ENCODE data around the gene ANTXR2. TPM values are rescaled to one million over a fixed set of nuclear protein-coding genes. Genes with fewer than 3 reads are reported as not detected.

Gene ANTXR2
- total RNA-seq, 1 donor from 2014 or later: 14.4 TPM

DNA sequence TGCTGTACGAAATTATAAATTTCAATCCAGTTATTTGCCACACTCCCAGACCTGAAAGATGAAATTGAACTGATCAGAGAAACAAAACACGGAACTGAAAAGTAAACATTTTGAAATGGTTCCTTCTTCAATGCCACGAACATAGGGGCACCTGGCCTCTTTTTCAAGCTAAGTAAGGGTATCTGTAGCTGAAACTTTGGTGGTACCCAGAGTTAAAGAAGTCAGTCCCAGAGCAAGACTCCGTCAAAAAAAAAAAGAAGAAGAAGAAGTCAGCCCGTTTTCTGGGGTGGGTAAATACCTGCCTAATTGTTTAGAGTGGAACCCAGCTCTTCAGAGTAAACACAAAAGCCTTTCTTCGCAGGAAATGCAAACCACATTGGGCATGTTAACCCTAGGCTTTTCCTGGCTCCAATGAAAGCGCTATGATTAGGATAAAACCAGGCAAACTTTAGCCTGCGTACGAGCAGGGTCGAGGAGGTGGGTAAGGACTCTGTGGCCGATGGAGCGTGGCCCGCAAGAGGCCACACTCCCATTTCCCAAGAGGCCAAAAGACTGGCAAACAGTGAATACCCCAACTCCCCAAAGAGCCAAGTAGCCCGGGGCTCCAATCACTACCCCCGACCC is 1.3 kb downstream of the ANTXR2 start:
- peak overlapping the region; percentile 78 for H3K4me3 ChIP-seq (ENCODE audit: low read depth, low read length)
- DNase-seq (ENCODE audit: low read depth): no peak
- TF ChIP-seq, protein P1, sequence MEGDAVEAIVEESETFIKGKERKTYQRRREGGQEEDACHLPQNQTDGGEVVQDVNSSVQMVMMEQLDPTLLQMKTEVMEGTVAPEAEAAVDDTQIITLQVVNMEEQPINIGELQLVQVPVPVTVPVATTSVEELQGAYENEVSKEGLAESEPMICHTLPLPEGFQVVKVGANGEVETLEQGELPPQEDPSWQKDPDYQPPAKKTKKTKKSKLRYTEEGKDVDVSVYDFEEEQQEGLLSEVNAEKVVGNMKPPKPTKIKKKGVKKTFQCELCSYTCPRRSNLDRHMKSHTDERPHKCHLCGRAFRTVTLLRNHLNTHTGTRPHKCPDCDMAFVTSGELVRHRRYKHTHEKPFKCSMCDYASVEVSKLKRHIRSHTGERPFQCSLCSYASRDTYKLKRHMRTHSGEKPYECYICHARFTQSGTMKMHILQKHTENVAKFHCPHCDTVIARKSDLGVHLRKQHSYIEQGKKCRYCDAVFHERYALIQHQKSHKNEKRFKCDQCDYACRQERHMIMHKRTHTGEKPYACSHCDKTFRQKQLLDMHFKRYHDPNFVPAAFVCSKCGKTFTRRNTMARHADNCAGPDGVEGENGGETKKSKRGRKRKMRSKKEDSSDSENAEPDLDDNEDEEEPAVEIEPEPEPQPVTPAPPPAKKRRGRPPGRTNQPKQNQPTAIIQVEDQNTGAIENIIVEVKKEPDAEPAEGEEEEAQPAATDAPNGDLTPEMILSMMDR (conservative IDR thresholded peaks at IDR 0.05; ENCODE audit: low read depth, low read length): no peak

DNA sequence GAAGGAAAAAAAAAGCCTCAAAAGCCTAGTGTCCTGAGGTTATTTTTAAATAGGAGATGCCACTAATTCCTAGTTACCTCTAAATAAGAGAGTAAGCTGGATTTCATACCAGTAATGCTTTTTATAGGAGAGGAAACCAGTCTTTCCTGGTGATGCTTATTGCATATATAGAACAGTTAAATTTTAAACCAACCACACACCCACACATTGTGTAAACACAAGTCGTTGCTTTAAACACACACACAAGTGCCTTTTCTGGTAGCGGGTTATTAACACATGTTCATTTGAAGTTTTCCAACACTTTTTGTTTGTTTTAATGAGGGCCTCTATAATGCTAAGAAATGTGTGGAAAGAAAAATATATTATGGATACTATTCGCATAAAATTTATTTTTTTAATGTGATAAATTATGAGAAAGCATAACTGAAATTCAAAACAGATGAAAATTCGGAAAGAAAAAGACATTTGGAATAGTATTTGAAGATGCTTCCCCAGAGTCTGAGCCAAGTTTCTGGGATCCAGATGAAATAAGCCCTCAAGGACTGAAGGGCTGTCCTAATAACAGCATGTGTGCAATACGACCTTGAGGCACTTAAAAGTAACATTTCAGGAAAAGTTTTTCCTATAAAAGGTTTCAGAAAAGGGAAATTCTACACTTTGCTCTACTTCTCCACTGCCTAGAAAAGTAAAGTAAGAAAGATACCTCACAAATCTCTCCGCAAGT is 2.0 kb downstream of the ANTXR2 start:
- no peak for DNase-seq (ENCODE audit: low read depth)
- TF ChIP-seq, protein P1 (conservative IDR thresholded peaks at IDR 0.05; ENCODE audit: low read depth, low read length): no peak
- peak overlapping the region; percentile 78 for H3K4me3 ChIP-seq (ENCODE audit: low read depth, low read length)

DNA sequence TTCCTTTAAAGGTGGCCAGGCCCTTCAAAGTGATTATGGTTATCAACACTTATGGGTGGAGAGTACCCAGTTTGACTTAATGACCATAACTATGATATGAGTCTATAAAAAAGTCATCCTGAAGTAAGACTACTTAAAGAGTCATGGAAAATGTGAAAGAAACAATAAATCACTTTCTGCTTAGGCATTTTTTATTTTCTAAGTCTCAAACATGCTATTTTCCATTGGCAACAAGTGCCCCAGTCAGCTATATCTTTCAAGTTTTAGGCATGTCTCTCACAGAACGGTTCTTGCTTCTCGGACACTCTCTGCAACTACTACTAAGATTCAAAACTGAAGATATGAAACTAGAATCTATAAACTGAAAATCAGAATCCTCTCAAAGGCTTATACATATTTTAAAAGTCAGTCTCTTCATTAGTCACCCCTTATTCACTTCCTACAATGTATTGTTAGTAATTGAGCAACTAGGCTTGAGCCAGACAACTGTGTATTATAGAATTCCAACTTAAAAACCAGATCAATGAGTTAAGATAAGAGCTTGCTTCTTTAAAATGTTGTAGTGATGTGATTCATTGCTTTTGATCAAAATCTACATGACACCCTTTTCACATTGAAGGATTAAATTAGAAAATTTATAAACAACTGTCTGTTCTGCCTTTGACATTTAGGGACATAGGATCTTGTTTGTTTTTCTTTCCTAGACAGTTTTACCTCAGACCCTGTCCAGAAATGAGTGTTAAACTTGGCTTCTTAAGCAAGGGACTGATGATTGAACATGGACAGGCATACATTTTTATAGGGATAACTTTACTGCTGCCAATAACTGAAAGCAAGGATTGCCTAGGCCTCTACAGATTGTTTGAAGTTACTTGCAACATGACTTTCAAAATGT is 2.9 kb downstream of the ANTXR2 start:
- no peak overlapping the region for H3K4me3 ChIP-seq (ENCODE audit: low read depth, low read length)
- DNase-seq (ENCODE audit: low read depth): no peak
- TF ChIP-seq, protein P1 (conservative IDR thresholded peaks at IDR 0.05; ENCODE audit: low read depth, low read length): no peak

DNA sequence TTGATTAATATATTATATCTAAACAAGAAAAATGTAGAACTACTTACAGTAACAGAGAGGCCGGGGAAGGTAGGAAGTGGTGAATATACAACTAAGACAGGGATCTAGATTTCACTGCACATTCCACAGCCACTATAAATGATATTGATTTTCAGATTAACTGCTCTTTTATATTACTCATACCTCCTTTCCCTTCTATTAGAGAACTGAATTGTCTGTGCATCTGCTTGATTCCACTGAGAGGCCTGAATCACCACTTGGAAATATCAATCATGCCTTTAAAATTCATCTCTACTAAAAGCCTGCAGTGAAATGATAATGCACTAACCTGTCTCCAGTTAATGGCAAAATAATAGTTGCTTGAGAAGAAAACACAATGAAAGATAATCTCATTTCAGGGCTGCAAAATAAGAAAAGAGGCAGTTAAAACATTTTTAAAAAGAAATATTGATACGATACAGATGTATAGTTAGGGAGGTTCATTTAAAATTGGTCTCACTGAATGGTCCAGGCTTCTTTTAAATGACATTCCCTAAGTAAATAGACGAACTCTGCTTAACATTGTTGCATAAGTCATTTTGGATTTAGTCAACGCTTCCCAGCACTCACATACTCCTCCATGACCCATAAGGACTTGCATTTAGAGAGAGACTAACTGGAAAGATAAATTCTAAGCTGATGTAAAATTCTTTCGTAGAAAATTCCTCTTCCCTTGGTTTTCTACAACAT is 3.8 kb downstream of the ANTXR2 start:
- no peak overlapping the region for H3K4me3 ChIP-seq (ENCODE audit: low read depth, low read length)
- DNase-seq (ENCODE audit: low read depth): no peak
- TF ChIP-seq, protein P1 (conservative IDR thresholded peaks at IDR 0.05; ENCODE audit: low read depth, low read length): no peak

DNA sequence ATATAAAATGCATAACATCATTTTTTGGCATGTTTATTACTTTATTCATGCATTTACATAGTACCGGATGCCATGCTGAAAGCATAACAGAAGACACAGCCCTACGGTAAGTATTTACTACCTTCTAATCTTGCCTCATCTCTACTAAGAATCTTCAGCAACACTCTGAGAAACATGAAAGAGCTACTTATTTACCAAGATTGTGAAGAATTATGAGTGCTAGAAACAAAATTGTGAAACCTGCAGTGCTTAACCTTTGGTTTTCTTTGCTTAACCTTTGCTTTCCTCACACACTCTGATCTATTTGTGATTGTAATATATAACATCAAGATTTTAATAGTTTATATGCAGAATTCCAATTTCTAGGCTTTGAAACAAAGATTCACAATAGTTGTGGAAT is 7.4 kb downstream of the ANTXR2 start:
- TF ChIP-seq, protein P1 (conservative IDR thresholded peaks at IDR 0.05; ENCODE audit: low read depth, low read length): no peak
- no peak overlapping the region for H3K4me3 ChIP-seq (ENCODE audit: low read depth, low read length)
- no peak for DNase-seq (ENCODE audit: low read depth)

DNA sequence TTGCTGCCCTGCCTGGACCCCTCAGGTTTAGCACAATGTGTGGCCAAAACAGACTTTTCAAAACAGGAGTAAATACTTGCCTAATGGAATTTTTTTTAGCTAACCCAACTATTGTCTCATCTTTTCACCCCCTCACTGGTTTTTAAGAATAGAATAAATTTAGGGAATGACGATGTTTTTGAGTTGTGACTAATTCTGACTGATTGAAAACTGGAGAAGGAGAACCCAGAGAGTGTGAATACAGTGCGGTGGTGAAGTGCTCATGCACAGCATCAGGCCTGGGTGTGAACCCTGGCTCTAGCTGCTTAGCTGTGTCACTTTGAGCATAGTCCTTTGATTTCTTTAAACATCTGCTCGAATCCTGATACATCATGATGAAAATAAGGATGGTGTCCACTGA is 10.5 kb downstream of the ANTXR2 start:
- TF ChIP-seq, protein P1 (conservative IDR thresholded peaks at IDR 0.05; ENCODE audit: low read depth, low read length): no peak
- H3K4me3 ChIP-seq (ENCODE audit: low read depth, low read length): no peak overlapping the region
- DNase-seq (ENCODE audit: low read depth): no peak

Data from epithelial cell of proximal tubule (primary cell).